Measurements from ENCODE around the gene SPAG4.

The SPAG4 gene

DNA sequence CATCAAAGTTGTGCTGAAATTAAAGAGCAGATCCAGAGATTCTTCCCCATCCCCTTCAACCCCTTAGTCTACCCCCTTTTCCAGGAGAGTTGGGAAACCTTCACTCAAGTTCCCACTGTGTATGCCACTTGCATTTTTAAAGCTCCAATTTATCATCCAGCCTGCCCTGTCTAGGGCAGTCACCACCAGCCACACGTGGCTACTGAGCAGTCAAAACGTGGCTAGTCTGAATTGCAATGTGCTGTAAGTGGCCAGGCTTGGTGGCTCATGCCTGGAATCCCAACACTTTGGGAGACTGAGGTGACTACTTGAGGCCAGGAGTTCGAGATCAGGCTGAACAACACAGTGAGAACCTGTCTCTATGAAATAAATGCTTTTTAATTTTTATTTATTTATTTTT, 38.8 kb upstream of the SPAG4 start:
- no peaks in the 10 kb centered on the region for H3K27me3 ChIP-seq (ENCODE audit: insufficient read depth, low read depth, severe bottlenecking)
- no peak for DNase-seq
- peaks cover 4% of the 10 kb centered on the region for H3K9me3 ChIP-seq (ENCODE audit: severe bottlenecking)
- TF ChIP-seq, protein P1, sequence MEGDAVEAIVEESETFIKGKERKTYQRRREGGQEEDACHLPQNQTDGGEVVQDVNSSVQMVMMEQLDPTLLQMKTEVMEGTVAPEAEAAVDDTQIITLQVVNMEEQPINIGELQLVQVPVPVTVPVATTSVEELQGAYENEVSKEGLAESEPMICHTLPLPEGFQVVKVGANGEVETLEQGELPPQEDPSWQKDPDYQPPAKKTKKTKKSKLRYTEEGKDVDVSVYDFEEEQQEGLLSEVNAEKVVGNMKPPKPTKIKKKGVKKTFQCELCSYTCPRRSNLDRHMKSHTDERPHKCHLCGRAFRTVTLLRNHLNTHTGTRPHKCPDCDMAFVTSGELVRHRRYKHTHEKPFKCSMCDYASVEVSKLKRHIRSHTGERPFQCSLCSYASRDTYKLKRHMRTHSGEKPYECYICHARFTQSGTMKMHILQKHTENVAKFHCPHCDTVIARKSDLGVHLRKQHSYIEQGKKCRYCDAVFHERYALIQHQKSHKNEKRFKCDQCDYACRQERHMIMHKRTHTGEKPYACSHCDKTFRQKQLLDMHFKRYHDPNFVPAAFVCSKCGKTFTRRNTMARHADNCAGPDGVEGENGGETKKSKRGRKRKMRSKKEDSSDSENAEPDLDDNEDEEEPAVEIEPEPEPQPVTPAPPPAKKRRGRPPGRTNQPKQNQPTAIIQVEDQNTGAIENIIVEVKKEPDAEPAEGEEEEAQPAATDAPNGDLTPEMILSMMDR (IDR thresholded peaks at IDR 0.05; ENCODE audit: low read depth, low read length): no peak
- H3K27ac ChIP-seq: no peak overlapping the region
- H3K36me3 ChIP-seq: no peaks in the 10 kb centered on the region
- H3K4me3 ChIP-seq (ENCODE audit: low read depth, low read length): no peak overlapping the region

DNA sequence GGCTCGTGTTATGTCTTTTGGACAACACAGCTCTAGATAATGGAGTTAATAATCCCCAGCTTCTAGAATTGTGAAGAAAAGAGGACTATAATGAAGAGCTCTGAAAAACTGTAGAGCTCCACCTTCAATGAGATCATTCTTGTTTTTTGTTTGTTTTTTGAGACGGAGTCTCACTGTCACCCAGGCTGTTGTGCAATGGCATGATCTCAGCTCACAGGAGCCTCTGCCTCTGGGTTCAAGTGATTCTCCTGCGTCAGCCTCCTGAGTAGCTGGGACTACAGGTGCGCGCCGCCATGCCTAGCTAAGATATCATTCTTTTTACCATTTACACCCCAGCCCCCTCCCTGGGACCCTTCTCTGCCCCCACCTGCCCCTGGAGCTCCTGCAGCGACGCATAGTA, 37.2 kb upstream of the SPAG4 start:
- TF ChIP-seq, protein P1 (IDR thresholded peaks at IDR 0.05; ENCODE audit: low read depth, low read length): no peak
- no peaks in the 10 kb centered on the region for H3K36me3 ChIP-seq
- no peak overlapping the region for H3K4me3 ChIP-seq (ENCODE audit: low read depth, low read length)
- peaks cover 4% of the 10 kb centered on the region for H3K9me3 ChIP-seq (ENCODE audit: severe bottlenecking)
- DNase-seq: no peak
- no peaks in the 10 kb centered on the region for H3K27me3 ChIP-seq (ENCODE audit: insufficient read depth, low read depth, severe bottlenecking)
- no peak overlapping the region for H3K27ac ChIP-seq

DNA sequence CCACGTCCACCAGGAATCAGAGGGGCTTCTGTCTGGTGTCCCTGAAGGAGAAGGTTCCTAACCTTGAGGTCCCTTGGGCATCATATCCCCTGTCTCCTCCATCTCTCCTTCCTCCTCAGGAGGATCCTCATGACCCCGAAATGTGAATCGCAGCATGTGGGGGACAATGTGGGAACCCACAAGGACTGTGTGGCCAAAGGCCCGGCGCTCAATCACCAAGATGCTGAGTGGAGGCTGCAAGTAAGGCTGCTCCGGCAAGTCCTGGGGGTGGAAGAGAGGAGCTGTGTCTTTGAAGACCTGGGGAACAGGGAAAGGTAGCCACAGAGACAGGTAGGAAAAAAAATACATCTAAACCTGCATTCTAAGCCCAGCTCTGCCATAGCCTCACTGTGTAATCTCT, 36.4 kb upstream of the SPAG4 start:
- Histone ChIP-seq H3K9me3 (ENCODE audit: severe bottlenecking) (peaks cover 4% of the 10 kb centered on the region), H3K27ac (no peak overlapping the region), H3K36me3 (no peaks in the 10 kb centered on the region), H3K4me3 (ENCODE audit: low read depth, low read length) (no peak overlapping the region), H3K27me3 (ENCODE audit: insufficient read depth, low read depth, severe bottlenecking) (no peaks in the 10 kb centered on the region)
- no peak for DNase-seq
- TF ChIP-seq, protein P1 (IDR thresholded peaks at IDR 0.05; ENCODE audit: low read depth, low read length): no peak

DNA sequence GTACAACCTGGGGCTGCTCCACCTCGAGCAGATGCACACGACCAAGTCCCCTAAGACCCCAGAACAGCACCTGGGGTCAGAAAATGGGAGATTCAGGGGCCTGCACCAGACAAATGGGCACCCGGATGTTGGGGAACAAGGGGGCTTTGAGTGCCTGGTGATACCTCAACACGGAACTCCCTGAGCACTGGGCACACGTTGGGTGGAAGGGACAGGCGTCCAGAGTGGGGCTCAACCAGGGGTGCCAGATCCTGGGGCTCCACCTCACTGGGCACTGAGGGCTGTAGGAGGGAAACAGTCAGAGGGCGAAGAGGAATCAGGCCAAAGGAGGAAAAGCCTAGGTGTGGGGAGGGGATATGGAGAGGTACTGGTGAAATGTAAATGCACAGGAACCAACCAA, 33.5 kb upstream of the SPAG4 start:
- DNase-seq: no peak
- no peak overlapping the region for H3K4me3 ChIP-seq (ENCODE audit: low read depth, low read length)
- TF ChIP-seq, protein P1 (IDR thresholded peaks at IDR 0.05; ENCODE audit: low read depth, low read length): no peak
- no peak overlapping the region for H3K27ac ChIP-seq
- H3K36me3 ChIP-seq: no peaks in the 10 kb centered on the region
- H3K27me3 ChIP-seq (ENCODE audit: insufficient read depth, low read depth, severe bottlenecking): no peaks in the 10 kb centered on the region
- H3K9me3 ChIP-seq (ENCODE audit: severe bottlenecking): peaks cover 4% of the 10 kb centered on the region

DNA sequence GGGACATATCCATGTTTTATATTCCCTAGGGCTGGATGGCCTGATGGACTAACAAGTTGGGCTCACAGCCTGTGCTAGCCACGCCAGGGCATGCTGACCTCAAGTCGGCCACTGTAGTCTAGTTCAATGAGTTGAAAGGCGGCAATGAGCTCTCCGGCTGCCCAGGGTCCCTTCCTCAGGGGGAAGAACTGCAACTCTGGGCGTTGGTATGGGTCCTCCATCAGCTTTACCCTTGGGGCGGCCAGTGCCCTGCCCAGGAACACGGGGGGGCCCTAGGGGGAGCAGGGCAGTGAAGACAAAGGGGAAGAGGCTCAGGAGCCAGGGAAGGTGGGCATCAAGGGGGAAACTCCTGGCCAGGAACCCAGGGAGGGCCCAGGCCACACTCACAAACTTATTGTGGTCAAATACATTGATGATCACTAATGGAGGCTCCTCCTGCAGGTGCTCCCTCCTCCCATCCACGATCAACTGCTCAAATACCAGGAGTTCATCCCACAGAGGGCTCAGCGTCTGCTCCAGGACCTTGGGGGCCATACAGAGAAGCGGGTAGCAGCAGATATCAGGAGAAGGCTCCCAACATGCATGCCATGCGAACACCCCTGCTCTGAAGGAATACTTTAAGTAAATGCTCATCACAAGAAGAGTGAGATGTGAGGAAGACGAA, 32.8 kb upstream of the SPAG4 start:
- no peak for DNase-seq
- H3K9me3 ChIP-seq (ENCODE audit: severe bottlenecking): peaks cover 4% of the 10 kb centered on the region
- TF ChIP-seq, protein P1 (IDR thresholded peaks at IDR 0.05; ENCODE audit: low read depth, low read length): no peak

More for the DNA sequence above, 32.8 kb upstream of the SPAG4 start:
- Histone ChIP-seq H3K27ac (no peak overlapping the region), H3K36me3 (no peaks in the 10 kb centered on the region), H3K4me3 (ENCODE audit: low read depth, low read length) (no peak overlapping the region), H3K27me3 (ENCODE audit: insufficient read depth, low read depth, severe bottlenecking) (no peaks in the 10 kb centered on the region)

All from WERI-Rb-1 (cell line).